ENCODE results near the gene PODXL2.

The PODXL2 gene

GRCh38 chr3:127662001-127662469 lies 33.0 kb downstream of the PODXL2 start:
- no peak overlapping the region for H3K4me3 ChIP-seq (ENCODE audit: low read length)
- H3K4me2 ChIP-seq (ENCODE audit: low read length): no peak overlapping the region

GRCh38 chr3:127663151-127663550 lies 34.2 kb downstream of the PODXL2 start:
- Histone ChIP-seq H3K9me3 (ENCODE audit: insufficient read depth, low read length) (no peaks in the 10 kb centered on the region), H3K9ac (ENCODE audit: low read length) (no peak overlapping the region), H3K4me2 (ENCODE audit: low read length) (no peak overlapping the region), H3K36me3 (replicated peaks; ENCODE audit: low read depth, low read length) (no peaks in the 10 kb centered on the region), H3K4me3 (ENCODE audit: low read length) (no peak overlapping the region), H4K20me1 (ENCODE audit: insufficient read depth, low read length) (no peaks in the 10 kb centered on the region), H3K27ac (ENCODE audit: low read length) (no peak overlapping the region), H3K79me2 (ENCODE audit: low read length) (no peaks in the 10 kb centered on the region), H3K4me1 (ENCODE audit: low read length) (peaks cover 8% of the 10 kb centered on the region), H2AFZ (ENCODE audit: low read depth, low read length) (no peak overlapping the region), H3K27me3 (ENCODE audit: low read depth, low read length) (peaks cover 8% of the 10 kb centered on the region)
- TF ChIP-seq CTCF (IDR thresholded peaks at IDR 0.05; ENCODE audit: low read depth, low read length) (no peak), EZH2phosphoT487 (IDR thresholded peaks at IDR 0.05; ENCODE audit: low read depth) (no peak)

More at GRCh38 chr3:127662001-127662469, 33.0 kb downstream of the PODXL2 start:
- Histone ChIP-seq H4K20me1 (ENCODE audit: insufficient read depth, low read length) (no peaks in the 10 kb centered on the region), H3K4me1 (ENCODE audit: low read length) (peaks cover 8% of the 10 kb centered on the region), H3K9me3 (ENCODE audit: insufficient read depth, low read length) (no peaks in the 10 kb centered on the region), H3K27me3 (ENCODE audit: low read depth, low read length) (peaks cover 8% of the 10 kb centered on the region), H3K79me2 (ENCODE audit: low read length) (no peaks in the 10 kb centered on the region), H2AFZ (ENCODE audit: low read depth, low read length) (no peak overlapping the region), H3K9ac (ENCODE audit: low read length) (no peak overlapping the region), H3K36me3 (replicated peaks; ENCODE audit: low read depth, low read length) (no peaks in the 10 kb centered on the region), H3K27ac (ENCODE audit: low read length) (no peak overlapping the region)
- TF ChIP-seq CTCF (IDR thresholded peaks at IDR 0.05; ENCODE audit: low read depth, low read length): no peak
- TF ChIP-seq EZH2phosphoT487 (IDR thresholded peaks at IDR 0.05; ENCODE audit: low read depth): no peak

GRCh38 chr3:127665165-127665564 lies 36.2 kb downstream of the PODXL2 start:
- Histone ChIP-seq H3K36me3 (replicated peaks; ENCODE audit: low read depth, low read length) (no peaks in the 10 kb centered on the region), H3K27ac (ENCODE audit: low read length) (no peak overlapping the region), H4K20me1 (ENCODE audit: insufficient read depth, low read length) (no peaks in the 10 kb centered on the region), H3K27me3 (ENCODE audit: low read depth, low read length) (peaks cover 8% of the 10 kb centered on the region), H3K4me1 (ENCODE audit: low read length) (peaks cover 8% of the 10 kb centered on the region), H3K9ac (ENCODE audit: low read length) (no peak overlapping the region), H3K9me3 (ENCODE audit: insufficient read depth, low read length) (no peaks in the 10 kb centered on the region), H3K4me2 (ENCODE audit: low read length) (no peak overlapping the region), H3K79me2 (ENCODE audit: low read length) (no peaks in the 10 kb centered on the region), H3K4me3 (ENCODE audit: low read length) (no peak overlapping the region), H2AFZ (ENCODE audit: low read depth, low read length) (no peak overlapping the region)
- TF ChIP-seq EZH2phosphoT487 (IDR thresholded peaks at IDR 0.05; ENCODE audit: low read depth): no peak
- no peak for TF ChIP-seq CTCF (IDR thresholded peaks at IDR 0.05; ENCODE audit: low read depth, low read length)

GRCh38 chr3:127665586-127665985 lies 36.6 kb downstream of the PODXL2 start:
- Histone ChIP-seq H3K4me3 (ENCODE audit: low read length) (no peak overlapping the region), H3K36me3 (replicated peaks; ENCODE audit: low read depth, low read length) (no peaks in the 10 kb centered on the region)

More at GRCh38 chr3:127665586-127665985, 36.6 kb downstream of the PODXL2 start:
- H3K9ac ChIP-seq (ENCODE audit: low read length): no peak overlapping the region
- H3K4me2 ChIP-seq (ENCODE audit: low read length): no peak overlapping the region
- no peaks in the 10 kb centered on the region for H3K9me3 ChIP-seq (ENCODE audit: insufficient read depth, low read length)
- no peak overlapping the region for H3K27ac ChIP-seq (ENCODE audit: low read length)
- no peaks in the 10 kb centered on the region for H3K79me2 ChIP-seq (ENCODE audit: low read length)
- TF ChIP-seq CTCF (IDR thresholded peaks at IDR 0.05; ENCODE audit: low read depth, low read length) (no peak), EZH2phosphoT487 (IDR thresholded peaks at IDR 0.05; ENCODE audit: low read depth) (no peak)
- no peak overlapping the region for H2AFZ ChIP-seq (ENCODE audit: low read depth, low read length)
- H4K20me1 ChIP-seq (ENCODE audit: insufficient read depth, low read length): no peaks in the 10 kb centered on the region
- H3K27me3 ChIP-seq (ENCODE audit: low read depth, low read length): peaks cover 8% of the 10 kb centered on the region
- H3K4me1 ChIP-seq (ENCODE audit: low read length): peaks cover 8% of the 10 kb centered on the region

All from OCI-LY3 (cell line).